Diencephalon (tissue), 1 donor: ENCODE measurements around the gene MMP28. TPM values are rescaled to one million over a fixed set of nuclear protein-coding genes. Genes with fewer than 3 reads are reported as not detected.

ENCODE experiments used
- total RNA-seq: library from RNA; depleted of rRNA; stranded (reverse); fragments of >200 nt; gene quantifications from one replicate; pipeline ENCODE4 v1.2.3, GENCODE V29; 2014

Gene MMP28, protein sequence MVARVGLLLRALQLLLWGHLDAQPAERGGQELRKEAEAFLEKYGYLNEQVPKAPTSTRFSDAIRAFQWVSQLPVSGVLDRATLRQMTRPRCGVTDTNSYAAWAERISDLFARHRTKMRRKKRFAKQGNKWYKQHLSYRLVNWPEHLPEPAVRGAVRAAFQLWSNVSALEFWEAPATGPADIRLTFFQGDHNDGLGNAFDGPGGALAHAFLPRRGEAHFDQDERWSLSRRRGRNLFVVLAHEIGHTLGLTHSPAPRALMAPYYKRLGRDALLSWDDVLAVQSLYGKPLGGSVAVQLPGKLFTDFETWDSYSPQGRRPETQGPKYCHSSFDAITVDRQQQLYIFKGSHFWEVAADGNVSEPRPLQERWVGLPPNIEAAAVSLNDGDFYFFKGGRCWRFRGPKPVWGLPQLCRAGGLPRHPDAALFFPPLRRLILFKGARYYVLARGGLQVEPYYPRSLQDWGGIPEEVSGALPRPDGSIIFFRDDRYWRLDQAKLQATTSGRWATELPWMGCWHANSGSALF
- 15.2 TPM for total RNA-seq

DNA sequence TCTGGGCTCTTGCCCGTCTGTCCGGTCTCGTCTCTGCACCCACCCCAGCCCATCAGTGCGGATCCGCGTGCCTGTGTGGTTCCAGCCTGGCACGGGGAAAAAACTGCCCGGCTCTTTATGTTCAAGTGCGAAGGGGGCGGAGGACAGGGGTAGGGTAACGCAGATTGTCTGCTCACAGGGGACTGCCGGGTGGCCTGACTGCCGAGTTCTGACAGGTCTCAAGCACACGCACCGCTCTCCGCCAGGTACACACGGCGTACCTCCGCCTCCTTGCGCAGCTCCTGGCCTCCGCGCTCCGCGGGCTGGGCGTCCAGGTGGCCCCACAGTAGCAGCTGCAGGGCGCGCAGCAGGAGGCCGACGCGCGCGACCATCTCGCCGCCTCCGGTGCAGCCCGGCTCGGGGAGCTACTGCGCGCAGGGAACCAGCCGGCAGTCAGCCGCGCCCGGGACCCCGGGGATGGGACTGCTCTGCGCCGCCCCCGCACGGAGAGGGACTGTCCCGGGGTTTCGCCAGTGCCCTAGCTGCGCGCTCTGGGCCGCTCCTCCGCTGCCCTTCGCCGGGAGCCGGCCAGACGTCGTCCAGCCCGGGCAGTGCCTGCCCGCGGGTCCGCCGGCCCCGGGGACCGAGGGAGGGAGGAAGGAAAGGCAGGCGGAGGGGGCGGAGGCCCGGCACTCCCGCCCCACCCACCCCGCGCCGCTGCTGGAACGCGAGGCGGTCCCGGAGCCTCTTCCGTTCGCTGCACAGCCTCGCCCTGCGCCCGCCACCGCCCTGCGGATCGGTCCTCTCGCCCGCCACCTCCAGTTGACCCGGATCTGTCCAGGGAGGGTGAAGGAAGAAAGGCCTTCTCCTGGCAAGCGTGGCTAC lies at the start of gene MMP28:
TSS of gene MMP28 (minus strand) at position 635 of the 864 bp plus-strand sequence. CDS start at position 371, 264 bp downstream.

DNA sequence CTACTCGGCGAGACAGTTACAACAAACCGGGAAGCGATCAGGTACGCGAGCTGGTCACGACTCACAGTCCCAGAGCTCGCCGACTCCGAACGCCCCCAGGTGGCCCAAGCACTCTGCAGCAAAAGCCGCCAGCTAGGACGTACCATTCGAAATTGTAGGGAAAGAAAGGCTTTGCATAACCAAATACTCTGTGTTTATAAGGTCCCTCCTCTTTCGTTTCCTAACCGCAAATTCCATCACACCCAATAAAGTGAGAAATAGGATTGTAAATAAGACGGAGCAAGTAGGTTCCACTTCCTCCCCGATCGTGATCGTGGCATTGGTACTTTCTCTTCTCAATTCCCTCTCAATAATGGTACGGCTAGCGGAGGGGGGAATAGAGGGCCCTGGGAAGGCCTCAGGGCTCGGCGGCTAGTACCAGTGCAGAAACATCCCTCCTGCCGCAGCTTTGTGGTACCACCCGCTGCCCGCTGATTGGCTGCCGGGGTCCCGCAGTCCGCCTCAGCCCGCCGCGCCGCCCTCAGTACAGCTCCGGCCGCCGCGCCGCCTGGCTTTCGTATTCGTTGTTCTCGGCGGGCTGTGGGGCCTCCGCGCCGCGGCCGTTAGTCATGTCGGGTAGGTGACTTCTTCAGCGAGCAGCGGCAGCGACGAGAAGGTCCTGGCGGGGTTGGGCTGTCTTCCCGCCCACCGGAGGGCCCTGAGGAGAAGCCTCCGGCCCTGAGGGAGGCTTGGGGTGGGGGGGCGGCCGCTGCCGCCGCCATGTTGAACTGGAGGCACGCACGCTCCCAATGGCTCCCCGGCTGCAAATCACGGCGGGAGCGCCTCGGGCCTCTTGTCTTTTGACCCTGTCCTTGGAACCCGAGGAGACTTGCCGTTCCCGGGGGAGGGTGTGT lies 13.8 kb upstream of the MMP28 start, which contains the start of gene TAF15:
TSS of gene TAF15 (plus strand) at position 523 of the 893 bp plus-strand sequence. CDS start at position 609, 86 bp downstream.

DNA sequence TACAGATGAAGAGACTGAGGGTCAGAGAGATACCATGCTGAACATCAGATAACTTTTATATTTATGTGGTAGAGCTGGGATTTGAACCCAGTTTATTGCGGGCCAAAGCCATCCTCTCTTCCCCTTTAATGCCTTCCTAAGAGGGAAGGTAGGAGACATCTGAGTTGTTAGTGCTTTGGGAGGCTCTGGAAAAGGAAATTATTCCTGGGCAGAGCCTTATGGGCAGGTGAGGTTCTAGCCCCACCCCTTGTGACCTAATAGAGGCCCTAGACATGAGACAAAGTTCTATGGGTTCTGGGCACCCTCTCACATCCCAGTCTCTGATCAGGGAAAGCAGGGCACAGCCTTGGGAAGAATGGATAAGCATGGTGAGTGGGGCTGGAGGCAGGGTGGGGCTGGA lies 34.9 kb downstream of the MMP28 start, which contains the start of gene C17orf50:
TSS of gene C17orf50 (plus strand) at position 301 of the 400 bp plus-strand sequence. CDS start at position 356, 55 bp downstream.

DNA sequence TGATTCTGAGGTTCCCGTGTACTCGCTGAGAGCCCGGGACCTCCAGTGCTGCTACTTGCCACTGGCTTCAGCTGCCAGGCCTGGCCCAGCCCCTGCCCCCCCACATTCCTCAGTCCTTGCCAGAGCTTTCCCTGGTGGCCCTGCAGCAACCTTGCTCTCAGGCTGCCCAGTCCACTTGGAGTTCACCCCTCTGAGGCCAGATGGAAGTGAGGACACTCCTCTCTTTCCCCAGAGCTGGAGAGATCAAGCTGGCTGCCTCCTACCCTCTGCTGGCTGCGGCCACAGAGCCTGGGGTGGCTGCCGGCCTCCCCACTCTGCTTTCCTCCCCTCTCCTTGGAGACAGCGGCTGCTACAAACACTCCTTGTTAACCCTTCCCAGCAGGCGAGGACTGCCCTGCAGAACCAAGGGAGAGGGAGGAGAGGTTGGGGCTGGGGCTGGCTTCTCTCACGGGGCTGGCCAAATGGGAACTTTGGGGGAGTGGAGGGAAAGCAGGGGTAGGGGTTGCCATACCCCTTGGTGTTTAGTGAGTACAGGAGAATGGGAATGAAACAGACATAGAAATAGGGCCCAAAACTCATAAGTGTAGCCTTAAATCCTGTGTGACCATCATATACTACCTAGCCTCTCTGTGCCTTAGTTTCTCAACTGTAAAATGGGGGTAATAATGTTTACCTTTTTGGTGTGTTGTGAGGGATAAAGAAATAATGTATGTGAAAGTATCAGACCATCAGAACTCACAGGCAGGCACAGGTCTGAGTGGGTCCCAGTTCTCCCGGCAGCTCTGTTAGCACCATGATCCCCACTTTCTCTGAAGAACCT lies 42.3 kb downstream of the MMP28 start, which contains the start of gene GAS2L2:
TSS of gene GAS2L2 (minus strand) at position 295 of the 820 bp plus-strand sequence. CDS start 389 bp downstream, outside the sequence.

DNA sequence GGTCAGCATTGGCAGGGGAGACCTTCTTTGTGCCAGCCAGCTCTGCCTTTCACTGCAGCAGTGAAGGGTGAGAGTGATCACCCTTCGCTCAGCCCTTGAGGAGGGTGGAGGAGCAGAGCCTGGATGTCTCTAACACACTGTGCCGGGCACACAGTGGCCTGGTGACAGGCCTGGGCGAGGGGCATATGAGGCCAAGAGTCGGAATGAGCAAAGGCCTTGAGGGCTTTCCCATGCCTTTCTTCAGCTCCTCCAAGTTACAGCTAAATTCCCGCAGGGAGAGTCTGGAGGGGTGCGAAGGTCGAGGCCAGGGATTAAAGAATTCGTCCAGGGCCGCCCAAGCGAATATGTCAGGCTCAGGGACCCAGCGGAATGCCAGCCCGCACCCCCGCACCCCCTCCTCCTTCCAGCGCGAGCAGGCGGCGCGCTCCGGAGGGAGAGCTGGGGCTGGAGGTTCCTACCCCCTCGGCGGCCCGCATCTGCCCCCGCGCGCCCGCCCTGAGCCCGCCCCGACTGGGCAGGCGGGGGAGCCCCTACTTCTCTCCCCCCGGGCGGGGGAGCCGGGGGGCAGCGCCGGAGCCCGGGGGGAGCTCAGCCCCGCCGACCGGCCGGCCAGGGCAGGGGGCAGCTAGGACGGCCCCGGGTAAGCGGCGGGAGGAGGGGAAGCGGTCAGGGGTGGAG lies 64.1 kb downstream of the MMP28 start, which contains the start of gene RASL10B:
TSS of gene RASL10B (plus strand) at position 401 of the 678 bp plus-strand sequence. CDS start 3,546 bp downstream, outside the sequence.

Other genes with a start within 250 kb of the MMP28 start
- gene SLFN14, start 234.8 kb downstream of the MMP28 start, total RNA-seq: 0.23 TPM
- 7.2 TPM for gene PEX12, start 217.1 kb downstream of the MMP28 start, total RNA-seq
- 287 TPM for gene AP2B1, start 208.3 kb downstream of the MMP28 start, total RNA-seq
- 20.3 TPM for gene RASL10B, start 64.0 kb downstream of the MMP28 start, total RNA-seq
- gene GAS2L2, start 42.4 kb downstream of the MMP28 start, total RNA-seq: 1.2 TPM
- not detected for gene C17orf50, start 34.8 kb downstream of the MMP28 start, total RNA-seq
- gene TAF15, start 13.8 kb upstream of the MMP28 start, total RNA-seq: 75.4 TPM
- not detected for gene HEATR9, start 73.2 kb upstream of the MMP28 start, total RNA-seq
- gene CCL5, start 84.7 kb upstream of the MMP28 start, total RNA-seq: not detected
- 3.0 TPM for gene RDM1, start 135.1 kb upstream of the MMP28 start, total RNA-seq
- not detected for gene LYZL6, start 148.1 kb upstream of the MMP28 start, total RNA-seq
- gene CCL16, start 185.9 kb upstream of the MMP28 start, total RNA-seq: not detected
- not detected for gene CCL14, start 191.1 kb upstream of the MMP28 start, total RNA-seq
- gene CCL15, start 205.9 kb upstream of the MMP28 start, total RNA-seq: not detected
- not detected for gene CCL23, start 222.3 kb upstream of the MMP28 start, total RNA-seq